Frontal cortex (tissue), 4 donors: ENCODE results near the gene MRPS23. TPM values are rescaled to one million over a fixed set of nuclear protein-coding genes. Genes with fewer than 3 reads are reported as not detected.
A peak's percentile ranks its signal among the peaks of the same experiment; 100 is the strongest.

Source experiments
- DNase-seq, 2 donors: peaks; one replicate each; pipeline ENCODE4 v3.0.0; 2012; ENCODE audit warnings: low spot score in 2 of 2
- FAIRE-seq: peaks from 2 replicates; lab custom pipeline; 2012; peaks lifted over from hg19 to GRCh38; lab: Jason Lieb, UNC
- total RNA-seq: library from RNA; depleted of rRNA; stranded (reverse); fragments of >200 nt; gene quantifications from one replicate; pipeline ENCODE4 v1.2.3, GENCODE V29; 2014
- donor health status: control.
- donor health status: control.
- donor health status: control.

MRPS23 gene
- total RNA-seq, 1 donor from 2014 or later: 30.2 TPM

DNA sequence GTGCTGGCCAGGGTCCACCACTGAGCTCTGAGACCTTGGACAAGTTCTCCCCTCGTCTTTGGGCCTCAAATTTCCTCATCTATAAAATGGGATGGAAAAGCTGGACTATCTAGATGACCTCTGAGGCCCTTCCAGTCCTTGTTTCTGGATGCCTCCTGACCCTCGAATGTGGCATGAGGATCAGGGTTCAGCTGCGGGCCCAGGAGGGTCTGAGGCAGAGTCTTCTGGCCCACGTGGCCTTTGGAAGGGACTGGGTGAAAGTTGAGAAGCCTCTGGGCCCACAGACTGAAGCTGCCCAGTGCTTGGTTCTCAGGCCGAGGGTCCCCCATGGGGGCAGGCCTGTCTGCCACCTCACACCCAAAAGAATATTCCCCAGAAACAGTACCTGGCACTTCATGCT, 16.9 kb upstream of the MRPS23 start:
- no peak for FAIRE-seq
- DNase-seq: no peak

GRCh38 chr17:57866319-57866718, 16.5 kb upstream of the MRPS23 start:
- DNase-seq: no peak

DNA sequence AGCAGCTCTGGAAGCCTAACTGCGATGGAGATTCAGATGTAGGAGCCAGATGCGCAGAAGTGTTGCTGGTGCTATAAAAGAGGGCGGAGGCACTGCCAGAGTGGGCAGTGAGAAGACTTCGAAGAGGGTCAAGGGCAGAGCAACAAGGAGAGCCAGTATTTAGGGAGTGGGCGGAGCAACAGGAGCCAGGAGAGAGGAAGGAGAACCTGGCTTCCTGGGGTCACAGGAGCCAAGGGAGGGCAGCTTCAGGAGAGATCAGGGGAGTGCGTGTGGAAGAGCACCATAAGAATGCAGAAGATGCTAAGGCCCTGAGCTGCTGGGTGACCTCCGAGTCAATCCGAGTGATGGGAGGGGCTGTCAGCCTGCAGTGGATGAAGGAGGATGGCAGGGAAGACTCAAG, 14.4 kb upstream of the MRPS23 start:
- DNase-seq: peak in 1 of 2 donors; percentile 14
- no peak for FAIRE-seq

More at GRCh38 chr17:57866319-57866718, 16.5 kb upstream of the MRPS23 start:
- FAIRE-seq: no peak

DNA sequence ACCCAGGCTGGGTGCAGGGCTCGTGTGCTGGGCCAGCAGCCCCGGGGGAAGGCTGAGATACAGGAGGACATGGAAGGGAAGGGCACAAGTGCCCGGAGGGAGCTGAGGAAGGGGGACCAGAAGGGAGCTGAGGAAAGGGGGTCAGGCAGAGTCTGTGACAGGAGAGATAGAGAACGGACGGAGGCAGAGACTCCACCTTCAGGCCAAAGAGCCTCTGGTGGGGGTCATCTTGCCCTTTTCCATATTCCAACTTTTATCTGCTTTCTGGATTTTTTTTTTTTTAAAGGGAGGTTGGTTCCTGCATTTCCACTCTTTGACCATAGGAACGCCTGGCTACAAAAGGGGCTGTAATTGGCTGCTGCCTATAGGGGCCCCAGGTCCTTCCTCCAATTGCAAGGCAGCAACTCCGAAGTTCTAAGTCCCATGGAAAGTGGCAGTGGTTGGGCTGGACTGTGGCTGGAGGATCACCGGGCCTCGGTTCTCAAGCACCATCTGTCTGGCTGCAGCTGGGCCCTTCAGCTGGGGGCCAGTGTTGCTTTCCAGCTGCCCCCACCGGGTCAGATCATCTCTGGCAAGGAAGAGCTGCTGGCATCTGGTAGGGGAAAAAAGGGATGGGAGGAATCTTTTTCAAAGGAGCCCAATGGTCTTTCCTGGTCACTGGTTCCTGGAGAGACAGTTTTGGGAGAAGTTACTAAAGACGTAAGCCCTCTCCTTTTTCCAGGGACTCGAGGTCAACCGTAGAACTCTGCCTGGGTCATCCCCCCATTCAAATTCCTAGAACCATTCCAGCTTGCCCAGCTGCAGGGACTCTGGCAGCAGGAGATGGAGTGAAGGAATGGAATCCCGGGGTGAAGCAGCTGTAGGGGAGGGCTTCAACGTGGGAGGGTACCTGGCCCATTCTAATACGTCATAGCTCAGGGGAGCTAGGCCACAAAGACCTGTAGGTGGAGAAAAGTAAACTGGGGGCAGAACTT, 13.1 kb upstream of the MRPS23 start:
- no peak for FAIRE-seq
- DNase-seq: peak in 1 of 2 donors; percentile 77

- peak; percentile 58 to 77 for DNase-seq
- no peak for FAIRE-seq
Measured at GRCh38 chr17:57861790-57862693, 12.2 kb upstream of the MRPS23 start.

DNA sequence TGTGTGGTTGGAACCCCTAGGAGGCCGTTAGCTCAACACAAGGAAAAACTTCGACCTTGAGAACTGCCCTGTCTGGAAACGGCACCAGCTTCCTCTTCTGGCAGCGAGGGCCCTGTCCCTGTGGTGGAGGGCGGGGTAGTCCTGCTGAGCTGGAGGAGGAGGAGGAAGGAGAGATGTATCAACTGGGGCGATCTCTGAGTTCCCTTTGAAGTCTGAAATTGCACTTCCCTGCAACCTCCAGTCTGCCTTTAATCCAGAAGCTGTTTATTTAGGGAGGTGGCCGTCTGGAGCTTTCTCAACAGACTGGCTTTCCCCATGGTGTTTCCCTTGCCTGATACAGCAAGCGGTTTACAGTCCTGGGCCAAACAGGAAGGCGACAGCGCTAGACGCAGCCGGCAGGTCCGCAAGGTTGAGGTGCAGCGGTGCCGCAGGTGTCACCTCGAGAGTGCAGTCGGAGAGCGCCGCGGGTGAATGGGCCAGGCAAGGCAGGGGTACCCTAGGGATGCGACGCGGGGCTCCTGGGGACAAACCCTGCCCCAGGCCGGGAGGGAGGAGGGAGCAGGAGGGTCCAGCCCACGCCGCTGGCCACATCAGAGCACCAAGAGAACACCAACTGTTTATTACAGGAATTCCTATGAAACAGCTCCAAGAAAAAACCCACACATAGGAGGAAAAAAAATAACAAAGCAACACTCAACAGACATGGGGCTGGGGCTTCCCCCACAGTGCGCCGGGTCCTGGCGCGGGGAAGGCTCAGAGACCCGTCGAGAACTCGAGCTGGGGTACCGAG, 11.4 kb upstream of the MRPS23 start:
- FAIRE-seq (no peak), DNase-seq (no peak)

DNA sequence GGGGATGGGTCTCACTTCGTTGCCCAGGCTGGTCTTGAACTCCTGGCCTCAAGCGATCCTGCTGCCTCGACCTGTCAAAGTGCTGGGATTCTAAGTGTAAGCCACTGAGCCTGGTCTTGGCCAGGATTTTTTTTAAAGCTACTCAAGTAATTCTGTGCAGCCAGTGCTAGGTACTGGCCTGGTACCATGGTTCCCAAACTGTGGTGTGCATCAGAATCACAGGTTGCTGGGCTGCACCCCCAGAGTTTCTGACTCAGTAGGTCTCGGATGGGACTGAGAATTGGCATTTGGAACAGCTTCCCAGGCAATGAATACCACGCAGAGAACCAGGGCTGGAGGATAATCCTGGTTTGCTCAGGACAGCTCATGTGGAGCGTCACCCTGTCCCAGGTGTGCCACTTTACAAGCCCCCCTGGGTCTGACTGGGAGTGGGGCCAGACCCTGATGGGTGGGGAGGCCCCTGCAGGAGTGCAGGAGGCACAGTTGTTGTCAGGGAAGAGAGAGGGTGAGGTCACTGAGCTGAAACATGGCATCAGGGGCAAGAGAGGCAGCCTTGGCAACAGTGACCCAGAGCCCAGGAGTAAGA, 10.7 kb upstream of the MRPS23 start:
- FAIRE-seq: no peak
- no peak for DNase-seq

DNA sequence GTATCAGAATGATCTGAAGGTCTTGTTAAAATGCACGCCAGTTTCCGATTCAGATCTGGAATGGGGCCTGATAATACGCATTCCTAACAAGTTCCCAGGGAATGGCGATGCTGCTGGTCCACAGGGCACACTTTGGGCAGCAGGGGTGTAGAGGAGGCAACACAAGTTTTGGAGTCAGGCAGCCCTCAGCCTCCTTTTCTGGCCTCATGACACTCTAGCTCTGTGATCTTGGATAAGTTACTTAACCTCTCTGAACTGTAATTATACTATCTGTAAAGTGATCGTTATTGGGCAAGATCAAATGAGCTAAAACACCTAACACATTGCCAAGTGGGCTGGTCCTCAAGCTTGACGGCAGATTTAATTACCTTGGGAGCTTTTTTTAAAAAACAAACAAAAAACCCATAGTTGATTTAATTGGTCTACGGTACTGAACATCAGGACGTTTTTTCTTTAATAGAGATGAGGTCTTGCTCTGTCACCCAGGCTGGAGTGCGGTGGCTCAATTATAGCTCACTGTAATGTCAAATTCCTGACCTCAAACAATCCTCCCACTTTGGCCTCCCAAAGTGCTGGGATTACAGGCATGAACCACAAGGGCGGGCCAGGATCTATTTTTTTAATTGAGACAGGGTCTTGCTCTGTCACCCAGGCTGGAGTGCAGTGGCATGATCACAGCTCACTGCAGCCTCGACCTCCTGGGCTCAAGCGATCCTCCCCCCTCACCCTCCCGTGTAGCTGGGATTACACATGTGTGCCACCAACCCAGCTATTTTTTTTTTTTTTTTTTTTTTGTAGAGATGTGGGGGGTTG, 10.0 kb upstream of the MRPS23 start:
- no peak for DNase-seq

GRCh38 chr17:57858838-57859237, 9.0 kb upstream of the MRPS23 start:
- FAIRE-seq (no peak), DNase-seq (no peak)

More for the DNA sequence above, 10.0 kb upstream of the MRPS23 start:
- FAIRE-seq: no peak

- no peak for DNase-seq
- FAIRE-seq: no peak
Measured at GRCh38 chr17:57856792-57857620, 7.2 kb upstream of the MRPS23 start.

DNA sequence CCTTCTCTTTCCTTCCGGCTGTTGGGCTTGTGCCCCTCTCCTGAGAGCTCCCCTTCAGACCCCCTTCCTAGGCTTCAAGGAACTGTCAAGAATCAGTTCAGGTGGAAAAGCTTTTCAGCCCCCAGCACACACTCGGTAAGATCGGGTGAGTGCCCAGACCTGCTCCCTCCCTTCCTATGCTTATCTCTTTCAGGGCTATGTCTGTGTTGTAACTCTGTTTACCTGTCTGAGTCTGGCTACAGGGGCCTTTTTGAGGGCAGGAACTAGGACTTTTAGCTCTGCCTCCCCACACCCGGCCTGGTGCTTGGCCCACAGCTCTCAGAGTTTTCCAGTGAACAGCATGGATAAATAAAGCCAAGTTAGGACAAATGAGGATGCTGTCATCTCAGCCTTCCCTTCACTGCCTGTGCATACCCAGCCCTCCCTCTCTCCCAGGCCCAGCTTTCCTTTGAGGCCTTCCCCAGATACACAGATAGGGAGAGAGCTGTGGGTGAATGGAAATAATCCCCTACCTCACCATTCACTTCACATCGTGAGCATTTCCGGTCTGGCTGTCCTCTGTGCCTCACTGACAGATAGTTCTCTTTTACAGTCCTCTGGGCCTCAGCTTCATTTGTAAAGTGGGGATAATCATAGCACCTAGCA, 5.7 kb upstream of the MRPS23 start:
- FAIRE-seq (no peak), DNase-seq (no peak)

GRCh38 chr17:57853695-57854094, 3.9 kb upstream of the MRPS23 start:
- DNase-seq (no peak), FAIRE-seq (no peak)

GRCh38 chr17:57852955-57853328, 3.1 kb upstream of the MRPS23 start:
- DNase-seq: no peak
- no peak for FAIRE-seq

- no peak for DNase-seq
Measured at GRCh38 chr17:57852092-57852954, 2.5 kb upstream of the MRPS23 start.

DNA sequence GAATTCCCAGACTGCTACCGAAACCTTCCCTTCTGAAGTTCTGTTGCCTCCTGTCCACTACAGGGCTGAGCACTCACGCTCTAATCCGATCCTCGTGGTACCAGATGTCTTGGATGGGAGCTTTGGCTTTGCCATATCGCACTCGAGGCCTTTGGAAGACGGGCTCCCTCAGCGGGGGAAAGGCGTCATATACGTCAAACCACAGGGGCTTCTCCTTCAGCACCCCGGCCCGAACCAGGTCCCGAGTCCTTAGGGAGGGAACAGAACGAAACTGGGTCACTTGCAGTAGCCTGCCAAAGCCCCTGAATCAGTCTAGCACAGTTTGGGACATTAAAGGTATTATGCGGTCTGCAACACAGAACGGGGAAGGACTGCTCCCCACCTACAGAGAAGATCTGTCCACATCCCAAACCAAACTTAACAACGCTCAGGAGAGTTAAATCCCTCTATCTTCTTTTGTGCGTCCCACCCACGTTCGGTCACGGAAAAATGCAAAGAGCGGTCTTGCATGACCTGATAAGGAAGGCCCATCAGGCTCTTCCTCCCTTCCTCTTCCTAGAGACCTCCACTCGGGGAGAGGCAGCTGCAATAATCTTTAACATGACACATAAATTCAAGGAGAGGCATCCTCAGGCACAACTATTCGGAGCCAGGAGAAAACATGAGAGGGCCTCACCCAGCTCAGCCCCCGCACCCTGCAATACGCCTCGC, 526 bp downstream of the MRPS23 start:
- no peak for FAIRE-seq
- no peak for DNase-seq

More at GRCh38 chr17:57852092-57852954, 2.5 kb upstream of the MRPS23 start:
- FAIRE-seq: no peak
